Measurements from ENCODE around the gene DCAF17. TPM values are rescaled to one million over a fixed set of nuclear protein-coding genes. Genes with fewer than 3 reads are reported as not detected.

DCAF17 gene
- total and polyA plus RNA-seq, 2 of the 13 experiments (the other 11 are each of a cell fraction or from before 2014, with no cell fraction given): 13.7 to 30.0 TPM

DNA sequence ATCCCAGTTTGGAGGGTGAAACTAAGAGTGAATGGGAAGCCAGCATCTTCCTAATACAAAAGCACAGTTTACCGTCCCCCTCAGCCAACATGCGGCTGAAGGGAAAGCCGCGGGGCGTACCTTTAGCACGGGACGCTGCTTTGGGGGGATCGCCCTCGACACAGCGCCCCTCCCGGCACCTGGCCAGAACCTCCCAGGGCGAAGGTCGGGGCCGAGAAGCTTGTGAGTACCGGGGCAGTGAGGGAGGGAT is 338 bp upstream of the DCAF17 start, which contains the start of gene METTL8 (continued):
- TF ChIP-seq, protein P1, sequence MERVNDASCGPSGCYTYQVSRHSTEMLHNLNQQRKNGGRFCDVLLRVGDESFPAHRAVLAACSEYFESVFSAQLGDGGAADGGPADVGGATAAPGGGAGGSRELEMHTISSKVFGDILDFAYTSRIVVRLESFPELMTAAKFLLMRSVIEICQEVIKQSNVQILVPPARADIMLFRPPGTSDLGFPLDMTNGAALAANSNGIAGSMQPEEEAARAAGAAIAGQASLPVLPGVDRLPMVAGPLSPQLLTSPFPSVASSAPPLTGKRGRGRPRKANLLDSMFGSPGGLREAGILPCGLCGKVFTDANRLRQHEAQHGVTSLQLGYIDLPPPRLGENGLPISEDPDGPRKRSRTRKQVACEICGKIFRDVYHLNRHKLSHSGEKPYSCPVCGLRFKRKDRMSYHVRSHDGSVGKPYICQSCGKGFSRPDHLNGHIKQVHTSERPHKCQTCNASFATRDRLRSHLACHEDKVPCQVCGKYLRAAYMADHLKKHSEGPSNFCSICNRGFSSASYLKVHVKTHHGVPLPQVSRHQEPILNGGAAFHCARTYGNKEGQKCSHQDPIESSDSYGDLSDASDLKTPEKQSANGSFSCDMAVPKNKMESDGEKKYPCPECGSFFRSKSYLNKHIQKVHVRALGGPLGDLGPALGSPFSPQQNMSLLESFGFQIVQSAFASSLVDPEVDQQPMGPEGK (CRISPR knock-in tag; IDR thresholded peaks at IDR 0.05): peak; percentile 94
- TF ChIP-seq ASH2L (IDR thresholded peaks at IDR 0.05; ENCODE audit: insufficient read length, low read depth, low read length): no peak
- TF ChIP-seq, protein P2, sequence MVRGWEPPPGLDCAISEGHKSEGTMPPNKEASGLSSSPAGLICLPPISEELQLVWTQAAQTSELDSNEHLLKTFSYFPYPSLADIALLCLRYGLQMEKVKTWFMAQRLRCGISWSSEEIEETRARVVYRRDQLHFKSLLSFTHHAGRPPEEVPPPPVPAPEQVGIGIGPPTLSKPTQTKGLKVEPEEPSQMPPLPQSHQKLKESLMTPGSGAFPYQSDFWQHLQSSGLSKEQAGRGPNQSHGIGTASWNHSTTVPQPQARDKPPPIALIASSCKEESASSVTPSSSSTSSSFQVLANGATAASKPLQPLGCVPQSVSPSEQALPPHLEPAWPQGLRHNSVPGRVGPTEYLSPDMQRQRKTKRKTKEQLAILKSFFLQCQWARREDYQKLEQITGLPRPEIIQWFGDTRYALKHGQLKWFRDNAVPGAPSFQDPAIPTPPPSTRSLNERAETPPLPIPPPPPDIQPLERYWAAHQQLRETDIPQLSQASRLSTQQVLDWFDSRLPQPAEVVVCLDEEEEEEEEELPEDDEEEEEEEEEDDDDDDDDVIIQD (CRISPR knock-in tag; IDR thresholded peaks at IDR 0.05; ENCODE audit: low read depth): peak; percentile 88; the same call in 1 of the 2 replicates
- peak; percentile 86; the same call in 1 of the 2 replicates for TF ChIP-seq ZNF605 (CRISPR knock-in tag; IDR thresholded peaks at IDR 0.05)
- TF ChIP-seq, protein P3, sequence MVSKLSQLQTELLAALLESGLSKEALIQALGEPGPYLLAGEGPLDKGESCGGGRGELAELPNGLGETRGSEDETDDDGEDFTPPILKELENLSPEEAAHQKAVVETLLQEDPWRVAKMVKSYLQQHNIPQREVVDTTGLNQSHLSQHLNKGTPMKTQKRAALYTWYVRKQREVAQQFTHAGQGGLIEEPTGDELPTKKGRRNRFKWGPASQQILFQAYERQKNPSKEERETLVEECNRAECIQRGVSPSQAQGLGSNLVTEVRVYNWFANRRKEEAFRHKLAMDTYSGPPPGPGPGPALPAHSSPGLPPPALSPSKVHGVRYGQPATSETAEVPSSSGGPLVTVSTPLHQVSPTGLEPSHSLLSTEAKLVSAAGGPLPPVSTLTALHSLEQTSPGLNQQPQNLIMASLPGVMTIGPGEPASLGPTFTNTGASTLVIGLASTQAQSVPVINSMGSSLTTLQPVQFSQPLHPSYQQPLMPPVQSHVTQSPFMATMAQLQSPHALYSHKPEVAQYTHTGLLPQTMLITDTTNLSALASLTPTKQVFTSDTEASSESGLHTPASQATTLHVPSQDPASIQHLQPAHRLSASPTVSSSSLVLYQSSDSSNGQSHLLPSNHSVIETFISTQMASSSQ (IDR thresholded peaks at IDR 0.05; ENCODE audit: low read depth): 0 out of 2 replicates have a peak, but pooled peaks have one; percentile 9
- TF ChIP-seq, protein P3 (CRISPR knock-in tag; IDR thresholded peaks at IDR 0.05; ENCODE audit: borderline replicate concordance): no peak
- TF ChIP-seq MBNL3 (CRISPR knock-in tag; conservative IDR thresholded peaks at IDR 0.05): no peak
- TF ChIP-seq BRD4 (CRISPR knock-in tag; IDR thresholded peaks at IDR 0.05): peak; percentile 92
- TF ChIP-seq, protein P4, sequence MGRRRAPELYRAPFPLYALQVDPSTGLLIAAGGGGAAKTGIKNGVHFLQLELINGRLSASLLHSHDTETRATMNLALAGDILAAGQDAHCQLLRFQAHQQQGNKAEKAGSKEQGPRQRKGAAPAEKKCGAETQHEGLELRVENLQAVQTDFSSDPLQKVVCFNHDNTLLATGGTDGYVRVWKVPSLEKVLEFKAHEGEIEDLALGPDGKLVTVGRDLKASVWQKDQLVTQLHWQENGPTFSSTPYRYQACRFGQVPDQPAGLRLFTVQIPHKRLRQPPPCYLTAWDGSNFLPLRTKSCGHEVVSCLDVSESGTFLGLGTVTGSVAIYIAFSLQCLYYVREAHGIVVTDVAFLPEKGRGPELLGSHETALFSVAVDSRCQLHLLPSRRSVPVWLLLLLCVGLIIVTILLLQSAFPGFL (CRISPR knock-in tag; IDR thresholded peaks at IDR 0.05): 0 out of 2 replicates have a peak, but pooled peaks have one; percentile 83
- 0 out of 2 replicates have a peak, but pooled peaks have one; percentile 5 for TF ChIP-seq PRMT3 (CRISPR knock-in tag; IDR thresholded peaks at IDR 0.05; ENCODE audit: borderline replicate concordance, low read depth)
- TF ChIP-seq, protein P5, sequence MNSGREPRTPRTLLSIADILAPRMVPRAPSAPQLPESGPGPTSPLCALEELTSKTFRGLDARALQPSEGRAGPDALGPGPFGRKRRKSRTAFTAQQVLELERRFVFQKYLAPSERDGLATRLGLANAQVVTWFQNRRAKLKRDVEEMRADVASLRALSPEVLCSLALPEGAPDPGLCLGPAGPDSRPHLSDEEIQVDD (CRISPR knock-in tag; IDR thresholded peaks at IDR 0.05; ENCODE audit: borderline replicate concordance): 0 out of 2 replicates have a peak, but pooled peaks have one; percentile 40
- TF ChIP-seq ZNF558 (CRISPR knock-in tag; IDR thresholded peaks at IDR 0.05; ENCODE audit: borderline replicate concordance): no peak; the same call in 1 of the 2 replicates
- TF ChIP-seq ZFP82 (CRISPR knock-in tag; IDR thresholded peaks at IDR 0.05; ENCODE audit: borderline replicate concordance): peak; percentile 65; the same call in 1 of the 2 replicates
- no peak for TF ChIP-seq ZNF562 (CRISPR knock-in tag; IDR thresholded peaks at IDR 0.05; ENCODE audit: borderline replicate concordance)
- peak; percentile 55; the same call in 1 of the 2 replicates for TF ChIP-seq ZNF451 (CRISPR knock-in tag; IDR thresholded peaks at IDR 0.05)
- TF ChIP-seq PPARG (CRISPR knock-in tag; conservative IDR thresholded peaks at IDR 0.05): peak; percentile 95
- no peak for TF ChIP-seq NPAS2 (CRISPR knock-in tag; IDR thresholded peaks at IDR 0.05; ENCODE audit: borderline replicate concordance)
- TF ChIP-seq, protein P6, sequence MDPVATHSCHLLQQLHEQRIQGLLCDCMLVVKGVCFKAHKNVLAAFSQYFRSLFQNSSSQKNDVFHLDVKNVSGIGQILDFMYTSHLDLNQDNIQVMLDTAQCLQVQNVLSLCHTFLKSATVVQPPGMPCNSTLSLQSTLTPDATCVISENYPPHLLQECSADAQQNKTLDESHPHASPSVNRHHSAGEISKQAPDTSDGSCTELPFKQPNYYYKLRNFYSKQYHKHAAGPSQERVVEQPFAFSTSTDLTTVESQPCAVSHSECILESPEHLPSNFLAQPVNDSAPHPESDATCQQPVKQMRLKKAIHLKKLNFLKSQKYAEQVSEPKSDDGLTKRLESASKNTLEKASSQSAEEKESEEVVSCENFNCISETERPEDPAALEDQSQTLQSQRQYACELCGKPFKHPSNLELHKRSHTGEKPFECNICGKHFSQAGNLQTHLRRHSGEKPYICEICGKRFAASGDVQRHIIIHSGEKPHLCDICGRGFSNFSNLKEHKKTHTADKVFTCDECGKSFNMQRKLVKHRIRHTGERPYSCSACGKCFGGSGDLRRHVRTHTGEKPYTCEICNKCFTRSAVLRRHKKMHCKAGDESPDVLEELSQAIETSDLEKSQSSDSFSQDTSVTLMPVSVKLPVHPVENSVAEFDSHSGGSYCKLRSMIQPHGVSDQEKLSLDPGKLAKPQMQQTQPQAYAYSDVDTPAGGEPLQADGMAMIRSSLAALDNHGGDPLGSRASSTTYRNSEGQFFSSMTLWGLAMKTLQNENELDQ (CRISPR knock-in tag; IDR thresholded peaks at IDR 0.05; ENCODE audit: borderline replicate concordance): peak; percentile 93
